A673 (cell line): ENCODE measurements around the gene PAPOLA. TPM values are rescaled to one million over a fixed set of nuclear protein-coding genes. Genes with fewer than 3 reads are reported as not detected.

Experiments used
- BruUV-seq: library from RNA; stranded (reverse); fragments of 400-500 nt; replicated peaks from 2 replicates; lab custom pipeline; 2021; lab: Mats Ljungman, UMichigan
- CTCF ChIA-PET: fragments of 300-600 bp; sonication (Branson Sonifier 250); formaldehyde crosslinking; loops from one replicate; lab custom pipeline; 2022; ENCODE audit warnings: antibody characterized with exemption; lab: Charles Lee
- POLR2A ChIA-PET: fragments of 300-600 bp; sonication (Branson Sonifier 250); formaldehyde crosslinking; loops from one replicate; lab custom pipeline; 2022; ENCODE audit warnings: antibody characterized with exemption; ENCODE audit not compliant: low non-redundant PET; lab: Charles Lee
- DNase-seq: peaks from one replicate; pipeline ENCODE4 v3.0.0-alpha.2; 2015; ENCODE audit warnings: low spot score
- H3K27ac ChIP-seq: fragments of 200-600 bp; sonication (generic); 2 replicates; pipeline ENCODE4 v1.5.1; 2016; ENCODE audit warnings: mixed run types, low read depth, mild to moderate bottlenecking, mixed read lengths, antibody characterized with exemption, low read length; ENCODE audit not compliant: poor library complexity, severe bottlenecking
- H3K27me3 ChIP-seq: fragments of 200-600 bp; sonication (generic); replicated peaks from 2 replicates; pipeline ENCODE4 v1.6.1; 2017; ENCODE audit warnings: mixed run types, low read depth, mild to moderate bottlenecking, mixed read lengths, antibody characterized with exemption, low read length; ENCODE audit not compliant: insufficient read depth, poor library complexity
- H3K36me3 ChIP-seq: fragments of 200-600 bp; sonication (generic); 2 replicates; pipeline ENCODE4 v1.6.1; 2016; ENCODE audit warnings: mixed run types, mild to moderate bottlenecking, mixed read lengths, antibody characterized with exemption, low read length; ENCODE audit not compliant: insufficient read depth, poor library complexity, severe bottlenecking
- H3K4me1 ChIP-seq: fragments of 200-600 bp; sonication (generic); 2 replicates; pipeline ENCODE4 v1.6.1; 2017; ENCODE audit warnings: mixed run types, mild to moderate bottlenecking, mixed read lengths, antibody characterized with exemption, low read length; ENCODE audit not compliant: insufficient read depth, poor library complexity, severe bottlenecking
- H3K4me3 ChIP-seq: fragments of 200-600 bp; sonication (generic); 2 replicates; pipeline ENCODE4 v1.5.1; 2016; ENCODE audit warnings: low read depth, mixed run types, mild to moderate bottlenecking, mixed read lengths, low read length; ENCODE audit not compliant: poor library complexity, severe bottlenecking
- H3K9me3 ChIP-seq: fragments of 200-600 bp; sonication (generic); 2 replicates; pipeline ENCODE4 v1.6.1; 2016; ENCODE audit warnings: mixed run types, low read depth, mild to moderate bottlenecking, mixed read lengths, antibody characterized with exemption, low read length; ENCODE audit not compliant: poor library complexity, severe bottlenecking
- EZH2 ChIP-seq: fragments of 200-600 bp; sonication (generic); IDR thresholded peaks from 2 replicates; pipeline ENCODE4 v1.6.1; 2017; ENCODE audit warnings: borderline replicate concordance, low read depth, mild to moderate bottlenecking, mixed read lengths, antibody characterized with exemption, low read length; ENCODE audit not compliant: poor library complexity, severe bottlenecking
- intact Hi-C: fragments of 100-400 bp; cut with micrococcal nuclease; formaldehyde crosslinking; loops from one replicate; pipeline ENCODE4 v1.10.0; 2022; ENCODE audit not compliant: unreplicated experiment
- total RNA-seq: library from RNA; stranded (reverse); gene quantifications from 2 replicates; pipeline ENCODE4 v1.2.3, GENCODE V29; 2021
- TF ChIP-seq, protein P1 (sequence below): fragments of 300-800, 200-600 bp; sonication (generic); conservative IDR thresholded peaks from 2 replicates; pipeline ENCODE4 v1.5.1; 2017; ENCODE audit warnings: low read depth, mild to moderate bottlenecking, antibody characterized with exemption, low read length, moderate library complexity, mixed read lengths

PAPOLA gene
- total RNA-seq, 1 experiment from 2014 or later, result 337 TPM

DNA sequence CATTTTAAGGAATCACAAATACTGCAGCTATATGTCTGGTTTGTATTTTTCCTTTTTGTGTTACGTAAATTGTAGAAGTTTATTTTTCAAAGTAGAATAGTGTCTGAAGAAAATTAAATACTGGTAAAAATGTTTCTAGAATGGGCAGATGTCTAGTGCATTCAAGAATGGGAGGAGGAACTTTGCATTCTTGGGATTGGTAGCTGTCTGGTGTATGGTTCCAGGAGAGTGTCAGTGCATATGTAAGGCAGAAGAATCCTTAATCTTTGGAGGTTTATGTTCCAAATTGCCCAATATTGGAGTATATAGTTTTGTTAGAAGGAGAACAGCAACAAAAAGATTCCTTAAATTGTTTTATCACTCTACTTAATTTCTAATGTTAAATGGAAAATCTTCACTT is 13.5 kb downstream of the PAPOLA start:
- Histone ChIP-seq H3K4me3 (no peak overlapping the region), H3K4me1 (peaks cover 66% of the 10 kb centered on the region), H3K27me3 (no peaks in the 10 kb centered on the region), H3K27ac (no peak overlapping the region), H3K36me3 (peaks cover 6% of the 10 kb centered on the region), H3K9me3 (no peaks in the 10 kb centered on the region)
- no TSS peak for BruUV-seq
- TF ChIP-seq, protein P1, sequence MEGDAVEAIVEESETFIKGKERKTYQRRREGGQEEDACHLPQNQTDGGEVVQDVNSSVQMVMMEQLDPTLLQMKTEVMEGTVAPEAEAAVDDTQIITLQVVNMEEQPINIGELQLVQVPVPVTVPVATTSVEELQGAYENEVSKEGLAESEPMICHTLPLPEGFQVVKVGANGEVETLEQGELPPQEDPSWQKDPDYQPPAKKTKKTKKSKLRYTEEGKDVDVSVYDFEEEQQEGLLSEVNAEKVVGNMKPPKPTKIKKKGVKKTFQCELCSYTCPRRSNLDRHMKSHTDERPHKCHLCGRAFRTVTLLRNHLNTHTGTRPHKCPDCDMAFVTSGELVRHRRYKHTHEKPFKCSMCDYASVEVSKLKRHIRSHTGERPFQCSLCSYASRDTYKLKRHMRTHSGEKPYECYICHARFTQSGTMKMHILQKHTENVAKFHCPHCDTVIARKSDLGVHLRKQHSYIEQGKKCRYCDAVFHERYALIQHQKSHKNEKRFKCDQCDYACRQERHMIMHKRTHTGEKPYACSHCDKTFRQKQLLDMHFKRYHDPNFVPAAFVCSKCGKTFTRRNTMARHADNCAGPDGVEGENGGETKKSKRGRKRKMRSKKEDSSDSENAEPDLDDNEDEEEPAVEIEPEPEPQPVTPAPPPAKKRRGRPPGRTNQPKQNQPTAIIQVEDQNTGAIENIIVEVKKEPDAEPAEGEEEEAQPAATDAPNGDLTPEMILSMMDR, result no peak
- POLR2A ChIA-PET, result no interaction called here
- intact Hi-C loops, result no loop called here
- CTCF ChIA-PET, result no interaction called here
- DNase-seq, result no peak

DNA sequence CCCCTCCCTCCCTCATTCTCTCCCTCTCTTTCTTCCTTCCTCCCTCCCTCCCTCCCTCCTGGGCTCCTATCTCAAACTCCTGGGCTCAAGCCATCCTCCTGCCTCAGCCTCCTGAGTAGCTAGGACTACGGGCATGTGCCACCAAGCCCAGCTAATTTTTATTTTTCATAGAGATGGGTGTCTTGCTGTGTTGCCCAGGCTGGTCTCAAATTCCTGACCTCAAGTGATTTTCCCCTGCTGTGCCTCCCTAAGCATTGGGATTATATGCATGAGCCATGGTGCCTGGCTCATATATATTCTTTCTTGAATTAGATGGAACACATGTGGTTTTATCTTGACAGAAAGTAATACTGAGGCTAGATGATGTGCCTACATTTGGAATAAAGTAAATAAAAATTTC is 14.2 kb downstream of the PAPOLA start:
- intact Hi-C loops, result no loop called here
- POLR2A ChIA-PET, result no interaction called here
- Histone ChIP-seq H3K4me3 (no peak overlapping the region), H3K27me3 (no peaks in the 10 kb centered on the region), H3K27ac (no peak overlapping the region), H3K9me3 (no peaks in the 10 kb centered on the region), H3K4me1 (peaks cover 65% of the 10 kb centered on the region), H3K36me3 (peaks cover 12% of the 10 kb centered on the region)
- CTCF ChIA-PET, result no interaction called here
- BruUV-seq, result no TSS peak
- no peak for DNase-seq
- TF ChIP-seq, protein P1, result no peak
- TF ChIP-seq EZH2, result no peak

DNA sequence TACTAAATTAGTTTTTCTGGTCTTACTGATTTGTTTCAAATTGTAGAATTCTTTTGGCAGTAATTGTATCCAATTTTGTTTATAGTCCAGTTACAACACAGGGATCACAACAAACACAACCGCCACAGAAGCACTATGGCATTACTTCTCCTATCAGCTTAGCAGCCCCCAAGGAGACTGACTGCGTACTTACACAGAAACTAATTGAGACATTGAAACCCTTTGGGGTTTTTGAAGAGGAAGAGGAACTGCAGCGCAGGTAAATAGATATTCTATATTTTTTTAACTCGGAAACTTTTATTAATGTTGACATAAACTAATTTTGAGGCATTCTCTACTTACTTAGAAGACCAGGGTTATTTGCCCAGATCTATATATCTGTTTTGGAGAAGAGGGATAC is 17.8 kb downstream of the PAPOLA start:
- intact Hi-C loops, result no loop called here
- peaks cover 41% of the 10 kb centered on the region for H3K36me3 ChIP-seq
- no peak overlapping the region for H3K4me3 ChIP-seq
- no peak for DNase-seq
- POLR2A ChIA-PET, result no interaction called here
- CTCF ChIA-PET, result no interaction called here
- peaks cover 37% of the 10 kb centered on the region for H3K4me1 ChIP-seq
- no peaks in the 10 kb centered on the region for H3K9me3 ChIP-seq
- BruUV-seq, result no TSS peak
- no peak for TF ChIP-seq EZH2
- TF ChIP-seq, protein P1, result no peak
- no peak overlapping the region for H3K27ac ChIP-seq
- H3K27me3 ChIP-seq, result no peaks in the 10 kb centered on the region
